Vagina (tissue), 2 donors: ENCODE data around the gene VPS35L. TPM values are rescaled to one million over a fixed set of nuclear protein-coding genes. Genes with fewer than 3 reads are reported as not detected.
A peak's percentile ranks its signal among the peaks of the same experiment; 100 is the strongest.

Experiments used
- DNase-seq, 2 donors: peaks; one replicate each; pipeline ENCODE4 v3.0.0-alpha.2; 2017; ENCODE audit errors: extremely low spot score in 2 of 2
- H3K27ac ChIP-seq: fragments of 200-600 bp; sonication (generic); one replicate; pipeline ENCODE4 v1.5.1; 2019
- H3K27me3 ChIP-seq: fragments of 200-600 bp; sonication (generic); one replicate; pipeline ENCODE4 v1.5.1; 2019
- H3K36me3 ChIP-seq, 2 donors: fragments of 200-600 bp; sonication (generic); one replicate each; pipeline ENCODE4 v1.5.1; 2017 to 2019
- H3K4me1 ChIP-seq: fragments of 200-600 bp; sonication (generic); one replicate; pipeline ENCODE4 v1.5.1; 2019
- H3K4me3 ChIP-seq, 2 donors: fragments of 200-600 bp; sonication (generic); 1 replicate in 1 of 2; 2 replicates in 1 of 2; pipeline ENCODE4 v1.5.1; 2016 to 2019
- H3K9me3 ChIP-seq: fragments of 200-600 bp; sonication (generic); one replicate; pipeline ENCODE4 v1.5.1; 2019
- CTCF ChIP-seq, 3 experiments: fragments of 450-650 bp in 2 of 3; fragments of 200-600 bp in 1 of 3; sonication (generic) in 1 of 3; IDR thresholded peaks; one replicate each; pipeline ENCODE4 v1.5.1; 2017 to 2019; ENCODE audit warnings: antibody characterized with exemption in 3 of 3, mild to moderate bottlenecking in 2 of 3, moderate library complexity in 2 of 3
- POLR2A ChIP-seq, 2 donors: fragments of 450-650 bp; IDR thresholded peaks; one replicate each; pipeline ENCODE4 v1.6.1; 2017; ENCODE audit warnings: antibody characterized with exemption in 2 of 2, mild to moderate bottlenecking in 2 of 2, moderate library complexity in 2 of 2
- POLR2AphosphoS5 ChIP-seq, 2 donors: sonication (generic); formaldehyde crosslinking; IDR thresholded peaks; one replicate each; pipeline ENCODE4 v1.9.0; 2017; ENCODE audit warnings: antibody characterized with exemption in 2 of 2, mild to moderate bottlenecking in 2 of 2, low read depth in 1 of 2; ENCODE audit not compliant: insufficient read depth in 1 of 2
- intact Hi-C: fragments of 100-400 bp; cut with DNase I; formaldehyde crosslinking; loops from one replicate; pipeline ENCODE4 v1.15.1; 2023
- total RNA-seq: library from RNA; depleted of rRNA; stranded (reverse); fragments of >200 nt; gene quantifications from one replicate; pipeline ENCODE4 v1.2.3, GENCODE V29; 2016

VPS35L gene
- total RNA-seq, 1 donor from 2014 or later: 39.8 TPM

GRCh38 chr16:19746561-19746960, 191.1 kb downstream of the VPS35L start:
- H3K4me3 ChIP-seq: no peak overlapping the region
- DNase-seq: no peak
- H3K9me3 ChIP-seq: no peaks in the 10 kb centered on the region
- intact Hi-C loops: no loop called here
- no peaks in the 10 kb centered on the region for H3K36me3 ChIP-seq
- H3K27ac ChIP-seq: peak overlapping the region; percentile 43
- no peaks in the 10 kb centered on the region for H3K4me1 ChIP-seq
- no peak for TF ChIP-seq CTCF (IDR thresholded peaks at IDR 0.05)
- no peaks in the 10 kb centered on the region for H3K27me3 ChIP-seq

- Histone ChIP-seq H3K36me3 (no peaks in the 10 kb centered on the region), H3K4me1 (no peaks in the 10 kb centered on the region), H3K27me3 (no peaks in the 10 kb centered on the region), H3K4me3 (no peak overlapping the region), H3K27ac (no peak overlapping the region), H3K9me3 (no peaks in the 10 kb centered on the region)
- no peak for TF ChIP-seq POLR2A (IDR thresholded peaks at IDR 0.05)
- TF ChIP-seq CTCF (IDR thresholded peaks at IDR 0.05): no peak
- no peak for TF ChIP-seq POLR2AphosphoS5 (IDR thresholded peaks at IDR 0.05; ENCODE audit: insufficient read depth in 1 of 2, low read depth in 1 of 2)
- intact Hi-C loops: no loop called here
- DNase-seq: no peak
Observed at GRCh38 chr16:19748389-19749168, 193.1 kb downstream of the VPS35L start.

DNA sequence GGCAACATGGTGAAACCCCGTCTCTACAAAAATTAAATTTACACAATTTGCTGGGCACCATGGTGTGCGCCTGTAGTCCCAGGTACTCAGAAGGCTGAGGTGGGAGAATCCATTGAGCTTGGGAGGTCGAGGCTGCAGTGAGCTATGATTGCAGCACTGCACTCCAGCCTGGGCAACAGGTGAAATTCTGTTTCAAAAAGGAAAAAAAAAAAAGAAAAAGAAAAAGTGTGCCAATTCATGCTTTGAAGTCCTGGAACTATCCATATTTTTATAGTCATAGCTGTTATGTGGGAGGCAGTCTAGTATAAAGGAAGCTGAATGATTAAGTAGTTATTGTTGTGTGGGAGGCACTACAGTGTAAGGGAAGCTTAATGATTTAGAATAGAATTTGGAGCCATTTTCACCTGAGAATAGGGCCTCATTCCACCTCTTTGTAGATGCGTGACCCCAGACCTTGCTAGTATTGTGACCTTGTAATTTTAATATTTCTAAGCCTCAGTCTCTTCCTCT, 194.1 kb downstream of the VPS35L start:
- no peak overlapping the region for H3K4me3 ChIP-seq
- intact Hi-C loops: no loop called here
- H3K9me3 ChIP-seq: no peaks in the 10 kb centered on the region
- H3K36me3 ChIP-seq: no peaks in the 10 kb centered on the region
- H3K4me1 ChIP-seq: no peaks in the 10 kb centered on the region
- no peaks in the 10 kb centered on the region for H3K27me3 ChIP-seq
- TF ChIP-seq CTCF (IDR thresholded peaks at IDR 0.05) (no peak), POLR2A (IDR thresholded peaks at IDR 0.05) (no peak), POLR2AphosphoS5 (IDR thresholded peaks at IDR 0.05; ENCODE audit: insufficient read depth in 1 of 2, low read depth in 1 of 2) (no peak)
- DNase-seq: no peak
- no peak overlapping the region for H3K27ac ChIP-seq

Other genes starting within 250 kb of the VPS35L start
- gene TMC5, start 137.8 kb upstream of the VPS35L start, total RNA-seq: not detected
- 31.2 TPM for gene GDE1, start 33.6 kb upstream of the VPS35L start, total RNA-seq
- gene CCP110, start 31.8 kb upstream of the VPS35L start, total RNA-seq: 17.7 TPM
- gene KNOP1, start 162.5 kb downstream of the VPS35L start, total RNA-seq: 7.9 TPM
- 19.2 TPM for gene IQCK, start 162.6 kb downstream of the VPS35L start, total RNA-seq